NT2/D1 (cell line): ENCODE results near the gene ETFB.

Source experiments
- SUZ12 ChIP-seq: IDR thresholded peaks from 2 replicates; pipeline ENCODE4 v1.6.1; 2011; ENCODE audit not compliant: insufficient read length, insufficient read depth; ENCODE audit errors: extremely low read depth
- YY1 ChIP-seq: IDR thresholded peaks from 2 replicates; pipeline ENCODE4 v1.6.1; 2011; ENCODE audit not compliant: insufficient read length, insufficient read depth
- ZNF274 ChIP-seq: IDR thresholded peaks from 2 replicates; pipeline ENCODE4 v1.6.1; 2011; ENCODE audit warnings: mild to moderate bottlenecking, low read depth, low read length

DNA sequence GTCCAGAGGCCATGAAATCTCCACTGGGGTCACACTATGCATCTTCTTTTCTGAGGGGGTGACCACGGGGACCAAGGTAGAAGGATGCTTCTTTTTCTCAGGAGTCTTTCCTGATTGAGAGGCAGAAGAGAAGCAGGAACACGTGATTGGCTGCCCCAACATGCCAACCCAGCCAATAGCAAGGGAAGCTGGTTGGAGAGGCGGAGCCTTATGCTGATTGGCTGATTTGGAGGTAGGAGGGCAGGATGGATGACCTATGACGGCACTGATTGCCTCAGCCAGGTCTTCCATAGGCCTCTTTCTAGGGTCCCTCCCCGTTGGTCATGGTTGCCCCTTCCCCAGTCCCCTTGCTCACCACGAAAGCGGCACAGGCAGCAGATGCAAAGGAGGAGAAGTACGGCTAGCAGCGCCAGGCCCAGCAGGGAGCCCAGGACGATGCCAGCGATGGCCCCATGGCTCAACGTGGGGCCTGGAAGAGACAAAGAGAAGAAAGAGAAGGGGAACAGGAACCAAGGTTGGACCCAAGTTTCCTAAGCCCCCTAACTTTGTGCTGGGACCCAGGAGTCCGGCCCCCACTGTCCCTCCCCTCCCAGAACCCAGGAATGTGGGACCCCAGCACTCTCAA is 32.2 kb downstream of the ETFB start:
- no peak for TF ChIP-seq ZNF274
- no peak for TF ChIP-seq YY1
- no peak for TF ChIP-seq SUZ12
